IPS-20b (cell line): ENCODE results near the gene CCDC70.

Experiments used
- H3K27ac ChIP-seq: one replicate; pipeline ENCODE4 v1.5.1; 2013; ENCODE audit warnings: low read length
- H3K27me3 ChIP-seq: 2 replicates; pipeline ENCODE4 v1.6.1; 2013; ENCODE audit warnings: mild to moderate bottlenecking, low read length, inconsistent platforms; ENCODE audit not compliant: insufficient read depth
- H3K36me3 ChIP-seq: 2 replicates; pipeline ENCODE4 v1.6.1; 2013; ENCODE audit warnings: low read depth, mild to moderate bottlenecking, inconsistent platforms, low read length, moderate library complexity; ENCODE audit not compliant: insufficient read depth
- H3K4me1 ChIP-seq: 2 replicates; pipeline ENCODE4 v1.6.1; 2013; ENCODE audit warnings: mild to moderate bottlenecking, control low read depth, inconsistent platforms, low read length, moderate library complexity; ENCODE audit not compliant: insufficient read depth
- H3K4me3 ChIP-seq: 2 replicates; pipeline ENCODE4 v1.5.1; 2013; ENCODE audit warnings: mild to moderate bottlenecking, low read length, inconsistent platforms
- H3K9ac ChIP-seq: 2 replicates; pipeline ENCODE4 v1.6.1; 2013; ENCODE audit warnings: low read depth, mild to moderate bottlenecking, inconsistent platforms, low read length, moderate library complexity
- H3K9me3 ChIP-seq: 2 replicates; pipeline ENCODE4 v1.6.1; 2013; ENCODE audit warnings: mild to moderate bottlenecking, low read depth, low read length, inconsistent platforms; ENCODE audit not compliant: insufficient read depth

The CCDC70 gene

DNA sequence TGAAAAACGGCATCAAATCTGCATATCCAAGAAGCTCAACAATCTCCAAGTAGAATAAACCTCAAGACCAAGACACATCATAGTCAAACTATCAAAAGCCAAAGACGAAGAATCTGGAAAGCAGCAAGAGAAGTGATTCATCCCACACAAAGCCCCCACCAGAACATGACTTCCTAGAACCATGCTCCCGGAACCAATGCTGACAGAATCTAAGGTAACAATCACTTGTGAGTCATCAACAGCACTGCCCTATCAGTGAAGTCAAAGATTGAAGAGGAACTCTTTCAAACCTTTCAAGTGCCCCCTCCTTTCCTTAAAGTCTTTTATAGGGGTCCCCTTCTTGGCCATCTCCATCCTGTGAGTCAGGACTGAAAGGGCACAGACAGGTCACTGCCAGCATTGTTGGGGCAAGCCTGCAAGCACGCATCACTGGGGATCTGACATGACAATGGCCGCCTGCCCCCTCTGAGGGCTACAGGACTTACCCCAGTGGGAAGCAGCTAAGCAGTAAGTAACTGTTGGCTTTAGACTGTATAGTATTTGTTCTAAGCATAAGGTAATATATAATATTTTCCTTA, at the start of gene CCDC70:
Gene CCDC70, plus strand, starts transcription at position 247 of the 578 bp plus-strand sequence. CDS start 3,443 bp downstream, outside the sequence.
- Histone ChIP-seq H3K36me3 (no peaks in the 10 kb centered on the region), H3K27ac (no peak within 1 kb of the TSS), H3K9me3 (no peaks in the 10 kb centered on the region), H3K4me3 (no peak within 1 kb of the TSS), H3K27me3 (no peaks in the 10 kb centered on the region), H3K9ac (no peak within 1 kb of the TSS), H3K4me1 (no peaks in the 10 kb centered on the region)

GRCh38 chr13:51814071-51814470, 47.7 kb upstream of the CCDC70 start:
- Histone ChIP-seq H3K9ac (no peak overlapping the region), H3K27me3 (0 out of 2 replicates have a peak, but pooled peaks cover 8% of the 10 kb centered on the region), H3K4me3 (no peak overlapping the region), H3K36me3 (no peaks in the 10 kb centered on the region), H3K4me1 (peaks cover 10% of the 10 kb centered on the region), H3K9me3 (no peaks in the 10 kb centered on the region), H3K27ac (no peak overlapping the region)

- H3K9me3 ChIP-seq = no peaks in the 10 kb centered on the region
- H3K36me3 ChIP-seq = no peaks in the 10 kb centered on the region
- 0 out of 2 replicates have a peak, but pooled peaks cover 8% of the 10 kb centered on the region for H3K27me3 ChIP-seq
- H3K27ac ChIP-seq = no peak overlapping the region
- H3K4me1 ChIP-seq = peaks cover 10% of the 10 kb centered on the region
- H3K4me3 ChIP-seq = no peak overlapping the region
- H3K9ac ChIP-seq = no peak overlapping the region
Observed at GRCh38 chr13:51814825-51815650, 46.7 kb upstream of the CCDC70 start.

DNA sequence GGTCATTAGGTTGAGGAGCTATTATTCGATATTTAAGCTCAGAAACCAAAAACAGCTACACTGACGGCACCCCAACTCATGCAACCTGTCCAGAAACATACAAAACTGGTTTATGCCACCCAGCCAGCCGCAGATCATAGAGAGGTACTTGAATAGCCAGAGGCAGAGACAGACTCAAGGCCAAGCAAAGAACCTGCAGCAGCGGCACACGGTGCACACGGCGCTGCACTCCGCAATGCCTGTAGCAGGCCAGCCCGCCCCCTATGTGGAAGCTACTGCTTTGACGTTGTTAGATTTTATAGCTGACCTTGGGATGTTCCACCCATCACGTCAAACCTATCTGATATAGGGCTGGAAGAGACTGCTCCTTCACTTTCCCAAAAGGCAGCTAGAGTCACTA, 45.9 kb upstream of the CCDC70 start:
- H3K27me3 ChIP-seq = 0 out of 2 replicates have a peak, but pooled peaks cover 8% of the 10 kb centered on the region
- no peak overlapping the region for H3K9ac ChIP-seq
- H3K4me1 ChIP-seq = peaks cover 10% of the 10 kb centered on the region

DNA sequence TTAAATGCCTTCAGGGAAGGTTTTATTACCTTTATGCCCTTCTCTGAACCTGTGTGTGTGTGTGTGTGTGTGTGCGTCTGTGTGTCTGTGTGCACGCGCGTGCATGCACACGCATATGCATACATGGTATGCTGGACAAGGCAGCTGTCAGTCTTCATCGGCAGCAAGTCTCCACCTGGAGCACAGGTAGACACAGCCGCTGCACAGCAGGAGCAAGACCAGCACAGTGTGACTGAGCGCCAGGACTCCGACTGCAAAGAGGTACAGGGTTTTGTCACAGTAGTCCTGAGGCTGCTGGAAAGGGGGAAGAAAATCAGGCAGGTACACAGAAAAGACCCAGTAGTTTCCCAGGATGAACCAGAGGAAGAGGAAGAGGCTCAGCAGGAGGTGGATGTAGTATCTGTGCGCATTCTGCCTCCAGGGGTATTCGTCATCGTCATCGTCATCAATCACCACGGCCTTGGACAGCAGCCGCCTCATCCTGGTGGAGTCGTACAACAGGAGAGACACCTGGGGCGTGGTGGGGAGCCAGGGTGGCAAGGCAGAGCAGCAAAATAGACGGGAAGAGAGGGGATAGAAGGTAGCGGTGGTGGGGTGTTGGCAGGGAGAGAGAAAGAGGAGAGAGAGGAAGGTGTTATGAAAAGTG, 45.0 kb upstream of the CCDC70 start:
- peaks cover 11% of the 10 kb centered on the region for H3K4me1 ChIP-seq

More for the DNA sequence above, 45.9 kb upstream of the CCDC70 start:
- no peak overlapping the region for H3K27ac ChIP-seq
- H3K4me3 ChIP-seq = no peak overlapping the region
- H3K9me3 ChIP-seq = no peaks in the 10 kb centered on the region
- H3K36me3 ChIP-seq = no peaks in the 10 kb centered on the region

DNA sequence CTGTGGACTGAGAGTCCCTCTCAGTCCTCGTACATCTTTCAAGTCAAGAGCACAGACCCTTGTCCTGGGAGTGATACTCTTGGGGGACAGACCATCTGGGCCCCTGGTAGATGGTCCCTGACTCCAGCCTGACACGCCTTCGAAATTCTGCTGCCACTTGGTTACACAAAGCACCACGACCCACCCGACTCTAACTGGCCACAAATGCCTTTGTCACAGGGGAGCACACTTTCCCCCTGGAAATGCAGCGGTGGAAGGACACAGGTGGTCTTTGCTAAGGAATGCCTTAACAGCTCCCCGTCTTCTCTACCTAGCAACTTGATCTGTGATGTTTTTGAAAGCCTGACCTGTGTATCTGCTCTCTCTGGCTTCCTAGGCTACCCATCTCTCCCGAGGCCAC, 44.1 kb upstream of the CCDC70 start:
- Histone ChIP-seq H3K36me3 (no peaks in the 10 kb centered on the region), H3K4me3 (no peak overlapping the region), H3K9me3 (no peaks in the 10 kb centered on the region), H3K27me3 (0 out of 2 replicates have a peak, but pooled peaks cover 8% of the 10 kb centered on the region), H3K9ac (no peak overlapping the region), H3K4me1 (peaks cover 13% of the 10 kb centered on the region), H3K27ac (no peak overlapping the region)

More for the DNA sequence above, 45.0 kb upstream of the CCDC70 start:
- H3K9me3 ChIP-seq = no peaks in the 10 kb centered on the region
- no peak overlapping the region for H3K9ac ChIP-seq
- no peak overlapping the region for H3K27ac ChIP-seq
- H3K36me3 ChIP-seq = no peaks in the 10 kb centered on the region
- 0 out of 2 replicates have a peak, but pooled peaks cover 8% of the 10 kb centered on the region for H3K27me3 ChIP-seq
- no peak overlapping the region for H3K4me3 ChIP-seq

DNA sequence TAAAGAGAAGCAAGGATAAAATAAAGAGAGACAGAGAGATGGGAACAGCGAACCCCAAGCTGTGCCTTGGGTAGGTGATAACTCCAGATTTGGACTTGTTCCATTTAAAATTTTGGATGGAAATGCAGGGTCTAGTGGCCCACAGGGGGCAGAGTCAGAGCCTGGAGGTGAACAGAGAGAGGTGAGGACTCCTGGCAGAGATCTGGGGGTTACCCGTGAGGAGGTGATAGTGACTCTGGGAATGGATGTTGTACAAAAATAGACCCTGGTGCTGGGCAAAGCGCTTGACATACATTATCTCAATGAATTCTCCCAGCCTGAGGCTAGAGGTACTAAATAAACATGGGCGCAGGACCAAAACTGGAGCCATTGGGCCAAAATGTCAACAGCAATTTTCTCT, 43.5 kb upstream of the CCDC70 start:
- Histone ChIP-seq H3K27ac (no peak overlapping the region), H3K4me3 (no peak overlapping the region), H3K4me1 (peaks cover 13% of the 10 kb centered on the region), H3K27me3 (0 out of 2 replicates have a peak, but pooled peaks cover 8% of the 10 kb centered on the region), H3K36me3 (no peaks in the 10 kb centered on the region), H3K9me3 (no peaks in the 10 kb centered on the region), H3K9ac (no peak overlapping the region)

- Histone ChIP-seq H3K9ac (no peak overlapping the region), H3K4me1 (peaks cover 13% of the 10 kb centered on the region), H3K36me3 (no peaks in the 10 kb centered on the region), H3K27ac (no peak overlapping the region), H3K4me3 (no peak overlapping the region; the same call in 1 of the 2 replicates), H3K9me3 (no peaks in the 10 kb centered on the region), H3K27me3 (0 out of 2 replicates have a peak, but pooled peaks cover 8% of the 10 kb centered on the region)
Observed at GRCh38 chr13:51818781-51819511, 42.8 kb upstream of the CCDC70 start.

GRCh38 chr13:51819544-51819943, 42.2 kb upstream of the CCDC70 start:
- H3K27ac ChIP-seq = no peak overlapping the region
- H3K4me1 ChIP-seq = peaks cover 13% of the 10 kb centered on the region
- no peak overlapping the region for H3K4me3 ChIP-seq
- H3K27me3 ChIP-seq = 0 out of 2 replicates have a peak, but pooled peaks cover 8% of the 10 kb centered on the region
- H3K9ac ChIP-seq = no peak overlapping the region
- no peaks in the 10 kb centered on the region for H3K36me3 ChIP-seq
- H3K9me3 ChIP-seq = no peaks in the 10 kb centered on the region

GRCh38 chr13:51820016-51820597, 41.7 kb upstream of the CCDC70 start:
- Histone ChIP-seq H3K27ac (no peak overlapping the region), H3K9me3 (no peaks in the 10 kb centered on the region), H3K36me3 (no peaks in the 10 kb centered on the region), H3K4me3 (no peak overlapping the region), H3K9ac (no peak overlapping the region), H3K4me1 (peaks cover 10% of the 10 kb centered on the region), H3K27me3 (0 out of 2 replicates have a peak, but pooled peaks cover 8% of the 10 kb centered on the region)

GRCh38 chr13:51821606-51822005, 40.2 kb upstream of the CCDC70 start:
- Histone ChIP-seq H3K4me3 (no peak overlapping the region), H3K27ac (no peak overlapping the region)

More at GRCh38 chr13:51821606-51822005, 40.2 kb upstream of the CCDC70 start:
- Histone ChIP-seq H3K36me3 (no peaks in the 10 kb centered on the region), H3K9me3 (no peaks in the 10 kb centered on the region), H3K4me1 (peaks cover 10% of the 10 kb centered on the region), H3K27me3 (no peaks in the 10 kb centered on the region), H3K9ac (no peak overlapping the region)
